ENCODE data around the gene ELL2. TPM values are rescaled to one million over a fixed set of nuclear protein-coding genes. Genes with fewer than 3 reads are reported as not detected.

ELL2 gene
- total and polyA plus RNA-seq, 2 of the 13 experiments (the other 11 are each of a cell fraction or from before 2014, with no cell fraction given) = 78.9 to 97.1 TPM

GRCh38 chr5:95857185-95857945 lies 104.3 kb downstream of the ELL2 start (continued):
- TF ChIP-seq ZNF570 (CRISPR knock-in tag; IDR thresholded peaks at IDR 0.05; ENCODE audit: borderline replicate concordance) (no peak), SP2 (CRISPR knock-in tag; IDR thresholded peaks at IDR 0.05) (no peak), YY1 (IDR thresholded peaks at IDR 0.05; ENCODE audit: insufficient read depth, insufficient replicate concordance, low read depth, low read length) (no peak), AFF4 (CRISPR knock-in tag; IDR thresholded peaks at IDR 0.05) (no peak), ZNF7 (CRISPR knock-in tag; IDR thresholded peaks at IDR 0.05) (no peak), TP53 (CRISPR knock-in tag; conservative IDR thresholded peaks at IDR 0.05) (no peak), MED8 (CRISPR knock-in tag; IDR thresholded peaks at IDR 0.05; ENCODE audit: insufficient replicate concordance) (peak; percentile 44), KMT2B (CRISPR knock-in tag; IDR thresholded peaks at IDR 0.05) (peak; percentile 60), ZNF33B (CRISPR knock-in tag; IDR thresholded peaks at IDR 0.05) (no peak), PTBP1 (IDR thresholded peaks at IDR 0.05; ENCODE audit: low read depth, low read length, poor library complexity, severe bottlenecking) (no peak), ARNT (IDR thresholded peaks at IDR 0.05) (no peak), ZFP82 (CRISPR knock-in tag; IDR thresholded peaks at IDR 0.05; ENCODE audit: borderline replicate concordance) (no peak), TBP (CRISPR knock-in tag; IDR thresholded peaks at IDR 0.05) (no peak), XRCC5 (optimal IDR thresholded peaks at IDR 0.05; ENCODE audit: low read length) (peak; percentile 38), E2F2 (CRISPR knock-in tag; IDR thresholded peaks at IDR 0.05; ENCODE audit: borderline replicate concordance) (no peak)
- TF ChIP-seq, protein P1, sequence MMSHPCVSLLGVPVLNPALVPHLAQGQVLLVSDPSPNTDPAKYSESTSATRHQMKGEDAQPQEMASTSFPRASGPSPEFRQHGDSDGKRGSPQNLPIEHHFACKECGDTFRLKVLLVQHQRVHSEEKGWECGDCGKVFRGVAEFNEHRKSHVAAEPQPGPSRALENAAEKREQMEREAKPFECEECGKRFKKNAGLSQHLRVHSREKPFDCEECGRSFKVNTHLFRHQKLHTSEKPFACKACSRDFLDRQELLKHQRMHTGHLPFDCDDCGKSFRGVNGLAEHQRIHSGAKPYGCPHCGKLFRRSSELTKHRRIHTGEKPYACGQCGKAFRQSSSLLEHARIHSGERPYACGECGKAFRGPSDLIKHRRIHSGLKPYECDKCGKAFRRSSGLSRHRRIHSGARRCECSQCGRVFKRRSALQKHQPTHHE (CRISPR knock-in tag; IDR thresholded peaks at IDR 0.05; ENCODE audit: borderline replicate concordance) = no peak
- TF ChIP-seq, protein P2, sequence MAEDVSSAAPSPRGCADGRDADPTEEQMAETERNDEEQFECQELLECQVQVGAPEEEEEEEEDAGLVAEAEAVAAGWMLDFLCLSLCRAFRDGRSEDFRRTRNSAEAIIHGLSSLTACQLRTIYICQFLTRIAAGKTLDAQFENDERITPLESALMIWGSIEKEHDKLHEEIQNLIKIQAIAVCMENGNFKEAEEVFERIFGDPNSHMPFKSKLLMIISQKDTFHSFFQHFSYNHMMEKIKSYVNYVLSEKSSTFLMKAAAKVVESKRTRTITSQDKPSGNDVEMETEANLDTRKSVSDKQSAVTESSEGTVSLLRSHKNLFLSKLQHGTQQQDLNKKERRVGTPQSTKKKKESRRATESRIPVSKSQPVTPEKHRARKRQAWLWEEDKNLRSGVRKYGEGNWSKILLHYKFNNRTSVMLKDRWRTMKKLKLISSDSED (CRISPR knock-in tag; IDR thresholded peaks at IDR 0.05) = no peak

All from HepG2 (cell line).